Measurements from ENCODE around the gene PCDHGC5.

The PCDHGC5 gene

DNA sequence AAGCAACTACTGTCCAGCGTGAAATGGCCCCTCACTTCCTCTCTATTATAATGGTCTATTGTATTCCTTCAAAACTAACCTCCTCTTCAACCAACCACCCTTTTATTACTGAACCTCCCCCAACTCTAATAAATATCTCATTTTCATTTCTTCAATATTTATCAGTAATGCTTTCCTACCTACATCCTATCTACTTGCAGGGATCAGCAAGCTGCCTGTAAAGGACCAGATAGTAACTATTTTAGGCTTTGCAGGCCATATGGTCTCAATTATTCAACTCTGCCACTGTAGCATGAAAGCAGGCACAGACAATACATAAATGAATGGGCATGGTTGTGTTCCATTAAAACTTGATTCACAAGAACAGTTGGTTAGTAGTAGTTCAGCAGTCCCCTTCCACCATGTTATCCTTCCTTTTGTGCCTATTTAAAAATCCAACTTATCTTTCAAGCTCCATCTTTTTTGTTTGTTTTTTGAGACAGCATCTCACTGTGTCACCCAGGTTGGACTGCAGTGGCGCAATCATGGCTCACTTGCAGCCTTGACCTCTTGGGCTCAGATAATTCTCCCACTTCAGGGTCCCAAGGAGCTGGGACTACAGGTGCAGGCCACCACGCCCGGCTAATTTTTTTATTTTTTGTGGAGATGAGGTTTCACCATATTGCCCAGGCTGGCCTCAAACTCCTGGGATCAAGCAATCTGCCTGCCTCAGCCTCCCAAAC lies 45.8 kb downstream of the PCDHGC5 start:
- no peak for DNase-seq

Measured in NCI-H345 (cell line).